T-helper 22 cell (primary cell): ENCODE measurements around the gene CSNK1A1.
"Not testable (repeated sequence)": the region's sequence is repeated elsewhere in the genome, so short reads cannot be mapped to it uniquely, and the experiment has no call there.

Source experiments
- DNase-seq: peaks from one replicate; pipeline ENCODE4 v3.0.0-alpha.2; 2020; ENCODE audit warnings: low read depth

CSNK1A1 gene

GRCh38 chr5:149456597-149457392 lies 94.4 kb downstream of the CSNK1A1 start:
- no peak for DNase-seq

GRCh38 chr5:149455889-149456409 lies 95.3 kb downstream of the CSNK1A1 start:
- no peak for DNase-seq

GRCh38 chr5:149453618-149454415 lies 97.4 kb downstream of the CSNK1A1 start:
- DNase-seq, result no peak

GRCh38 chr5:149452665-149453617 lies 98.3 kb downstream of the CSNK1A1 start:
- DNase-seq, result no peak

- DNase-seq, result no peak
Observed at GRCh38 chr5:149452007-149452664, 99.1 kb downstream of the CSNK1A1 start.

GRCh38 chr5:149450199-149450598 lies 101.0 kb downstream of the CSNK1A1 start:
- no peak for DNase-seq

- DNase-seq, result no peak
Observed at GRCh38 chr5:149448831-149449714, 102.2 kb downstream of the CSNK1A1 start.

- no peak for DNase-seq
Observed at GRCh38 chr5:149448431-149448830, 102.8 kb downstream of the CSNK1A1 start.

GRCh38 chr5:149447373-149448367 lies 103.6 kb downstream of the CSNK1A1 start:
- no peak for DNase-seq

GRCh38 chr5:149446794-149447193 lies 104.4 kb downstream of the CSNK1A1 start:
- not testable (repeated sequence) for DNase-seq

- DNase-seq, result no peak
Observed at GRCh38 chr5:149445739-149446369, 105.4 kb downstream of the CSNK1A1 start.

- DNase-seq, result no peak
Observed at GRCh38 chr5:149445343-149445738, 105.9 kb downstream of the CSNK1A1 start.

- not testable (repeated sequence) for DNase-seq
Observed at GRCh38 chr5:149444430-149444829, 106.8 kb downstream of the CSNK1A1 start.

- no peak for DNase-seq
Observed at GRCh38 chr5:149443210-149443609, 108.0 kb downstream of the CSNK1A1 start.

GRCh38 chr5:149442563-149443182 lies 108.6 kb downstream of the CSNK1A1 start:
- peak; percentile 17 for DNase-seq
